Ishikawa (cell line): ENCODE data around the gene SV2C.

ENCODE experiments used
- CEBPB ChIP-seq: IDR thresholded peaks from 2 replicates; pipeline ENCODE4 v1.6.1; 2012
- CREB1 ChIP-seq: IDR thresholded peaks from 2 replicates; pipeline ENCODE4 v1.6.1; 2012; ENCODE audit warnings: low read depth
- EGR1 ChIP-seq: IDR thresholded peaks from 2 replicates; pipeline ENCODE4 v1.6.1; 2012
- EP300 ChIP-seq: IDR thresholded peaks from 2 replicates; pipeline ENCODE4 v1.6.1; 2012; ENCODE audit warnings: borderline replicate concordance
- FOXM1 ChIP-seq: IDR thresholded peaks from 2 replicates; pipeline ENCODE4 v1.6.1; 2012; ENCODE audit warnings: low read depth, borderline replicate concordance
- MAX ChIP-seq: IDR thresholded peaks from 2 replicates; pipeline ENCODE4 v1.6.1; 2012
- NFIC ChIP-seq: IDR thresholded peaks from 2 replicates; pipeline ENCODE4 v1.6.1; 2012
- RAD21 ChIP-seq: IDR thresholded peaks from 2 replicates; pipeline ENCODE4 v1.6.1; 2012; ENCODE audit warnings: low read depth
- REST ChIP-seq: IDR thresholded peaks from 2 replicates; pipeline ENCODE4 v1.6.1; 2012; ENCODE audit warnings: low read depth, mild to moderate bottlenecking
- TAF1 ChIP-seq: IDR thresholded peaks from 2 replicates; pipeline ENCODE4 v1.6.1; 2012; ENCODE audit warnings: low read depth, mild to moderate bottlenecking
- TCF12 ChIP-seq: IDR thresholded peaks from 2 replicates; pipeline ENCODE4 v1.6.1; 2012; ENCODE audit warnings: low read depth
- TEAD4 ChIP-seq: IDR thresholded peaks from 2 replicates; pipeline ENCODE4 v1.6.1; 2012
- USF1 ChIP-seq: IDR thresholded peaks from 2 replicates; pipeline ENCODE4 v1.6.1; 2012
- YY1 ChIP-seq: IDR thresholded peaks from 2 replicates; pipeline ENCODE4 v1.6.1; 2012; ENCODE audit warnings: low read depth
- ZBTB7A ChIP-seq: IDR thresholded peaks from 2 replicates; pipeline ENCODE4 v1.6.1; 2012; ENCODE audit warnings: low read depth

Gene SV2C

DNA sequence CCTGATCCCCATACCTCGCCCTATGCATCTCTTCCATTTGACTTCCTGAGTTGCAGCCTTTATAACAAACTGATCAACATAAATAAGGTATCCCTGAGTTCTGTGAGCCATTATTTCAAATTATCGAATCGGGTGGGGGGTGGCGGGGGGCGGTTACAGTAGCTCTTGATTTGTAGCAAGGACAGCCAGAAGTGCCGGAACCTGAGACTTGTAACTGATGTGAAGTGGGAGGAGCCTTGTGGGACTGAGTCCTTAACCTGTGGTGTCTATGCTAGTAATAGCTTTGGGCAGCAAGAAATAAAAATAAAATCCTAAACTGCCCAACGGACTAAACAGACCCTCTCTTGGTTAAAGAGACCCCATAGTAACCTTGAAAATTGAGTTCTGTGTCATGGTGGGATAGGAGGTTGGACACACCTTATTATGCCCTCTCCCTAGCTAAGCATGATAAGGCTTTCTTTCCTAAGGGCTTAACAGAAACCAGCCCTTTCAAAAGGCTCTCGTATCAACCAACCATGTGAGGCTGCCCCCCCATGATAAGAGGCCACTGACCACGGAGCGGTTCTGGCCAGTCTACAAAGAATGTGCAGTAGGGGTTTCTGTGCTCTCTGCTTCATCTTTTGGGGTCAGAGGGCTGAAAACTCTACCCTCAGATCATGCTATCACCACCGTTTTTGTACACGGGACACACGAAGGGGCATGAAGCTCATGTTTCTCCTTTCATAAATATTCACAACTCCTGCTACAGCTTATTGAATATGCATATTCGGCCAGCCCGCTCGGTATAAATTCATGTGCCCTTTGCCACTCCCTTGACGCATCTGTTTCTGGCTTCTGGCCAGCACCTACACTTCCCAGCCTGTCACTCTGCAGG is 280.4 kb downstream of the SV2C start:
- peak; percentile 72 for TF ChIP-seq NFIC
- TF ChIP-seq MAX: no peak; the same call in 1 of the 2 replicates

- no peak for TF ChIP-seq EP300
- TF ChIP-seq REST: no peak
- TF ChIP-seq YY1: no peak
- no peak for TF ChIP-seq CREB1
- TF ChIP-seq TAF1: no peak
- TF ChIP-seq ZBTB7A: no peak
- no peak for TF ChIP-seq NFIC
- TF ChIP-seq TEAD4: no peak
- no peak for TF ChIP-seq MAX
- no peak for TF ChIP-seq RAD21
- no peak for TF ChIP-seq FOXM1
- no peak for TF ChIP-seq EGR1
- no peak for TF ChIP-seq TCF12
- no peak for TF ChIP-seq CEBPB
- TF ChIP-seq USF1: no peak
Observed at GRCh38 chr5:76364226-76364589, 281.0 kb downstream of the SV2C start.

DNA sequence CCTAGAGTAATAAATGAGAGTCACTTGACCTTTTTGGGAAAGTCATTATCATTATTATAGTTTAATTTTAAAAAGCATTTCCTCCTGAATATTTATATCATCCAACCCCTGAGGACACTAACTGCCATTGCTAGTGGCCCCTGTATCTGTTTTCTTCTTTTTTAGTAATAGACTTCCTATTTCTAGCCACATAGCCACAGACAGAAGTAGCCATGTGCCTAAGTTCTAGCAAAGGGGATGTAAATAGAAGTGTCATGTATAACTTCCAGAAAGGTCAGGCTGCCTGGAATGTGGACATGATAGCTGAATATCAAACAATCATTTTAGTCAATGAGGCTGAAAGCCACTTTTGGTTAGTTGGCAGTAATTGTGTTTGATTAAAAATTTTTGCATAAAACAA is 282.4 kb downstream of the SV2C start:
- no peak for TF ChIP-seq CEBPB
- no peak for TF ChIP-seq TEAD4
- no peak for TF ChIP-seq CREB1
- TF ChIP-seq USF1: no peak
- TF ChIP-seq EGR1: no peak
- no peak for TF ChIP-seq YY1
- no peak for TF ChIP-seq EP300
- no peak for TF ChIP-seq FOXM1
- TF ChIP-seq NFIC: no peak
- no peak for TF ChIP-seq RAD21
- no peak for TF ChIP-seq TAF1
- TF ChIP-seq ZBTB7A: no peak
- no peak for TF ChIP-seq REST
- TF ChIP-seq TCF12: no peak
- no peak for TF ChIP-seq MAX

GRCh38 chr5:76366596-76366995 is 283.4 kb downstream of the SV2C start:
- no peak for TF ChIP-seq YY1
- no peak for TF ChIP-seq CEBPB
- no peak for TF ChIP-seq USF1
- no peak for TF ChIP-seq ZBTB7A
- no peak for TF ChIP-seq FOXM1
- TF ChIP-seq EP300: no peak
- no peak for TF ChIP-seq TAF1

DNA sequence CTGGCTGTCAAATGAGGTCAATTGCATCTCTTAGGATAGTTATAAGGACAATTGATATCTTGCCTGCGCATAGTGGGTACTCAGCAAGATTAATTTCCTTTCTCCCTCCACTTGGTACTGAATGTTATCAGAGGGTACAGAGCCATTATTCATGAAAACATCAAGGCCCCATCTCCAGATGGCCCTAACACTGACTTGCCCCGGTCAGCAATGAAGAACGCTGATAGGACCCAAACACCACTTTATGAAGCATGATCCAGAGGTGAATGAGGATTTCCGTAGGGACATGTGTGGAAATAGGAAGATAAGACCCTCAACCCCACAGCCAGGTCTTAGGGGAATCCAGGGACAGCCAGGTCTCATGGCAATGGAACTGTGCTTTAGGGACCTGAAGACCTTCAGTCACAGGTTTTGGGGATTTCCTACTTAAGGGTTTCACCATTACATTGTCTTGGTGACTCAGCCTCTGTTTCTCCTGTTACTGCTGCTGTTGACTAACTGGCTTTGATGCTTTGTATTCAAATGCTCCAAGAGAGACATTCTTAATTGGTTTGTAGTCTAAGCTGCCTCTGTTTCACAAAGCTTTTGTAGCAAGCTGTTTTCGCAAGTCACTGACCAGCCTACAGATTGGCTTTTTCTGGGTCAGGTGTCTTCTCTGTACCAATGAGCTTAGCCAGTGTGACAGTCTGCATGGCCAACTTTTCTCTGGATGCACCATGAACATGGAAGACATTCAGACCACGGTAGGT is 284.6 kb downstream of the SV2C start:
- TF ChIP-seq TAF1: no peak
- no peak for TF ChIP-seq TCF12
